Endothelial cell of umbilical vein (primary cell): Measurements from ENCODE around the gene ATXN1. TPM values are rescaled to one million over a fixed set of nuclear protein-coding genes. Genes with fewer than 3 reads are reported as not detected.

Experiments used
- BruUV-seq: library from RNA; stranded (reverse); fragments of 400-500 nt; replicated peaks from 2 replicates; lab custom pipeline; 2021; lab: Mats Ljungman, UMichigan
- CTCF ChIA-PET: fragments of 300-600, 350-600 bp; sonication (Branson Sonifier 250); formaldehyde crosslinking; loops from one replicate; lab custom pipeline; 2021; ENCODE audit warnings: antibody characterized with exemption, inconsistent platforms; lab: Charles Lee
- POLR2A ChIA-PET: fragments of 300-600, 350-600 bp; sonication (Branson Sonifier 250); formaldehyde crosslinking; loops from one replicate; lab custom pipeline; 2021; ENCODE audit warnings: antibody characterized with exemption, inconsistent platforms; lab: Charles Lee
- DNase-seq: peaks from one replicate; pipeline ENCODE4 v3.0.0-alpha.2; 2011; ENCODE audit warnings: low read depth, low spot score
- FAIRE-seq: peaks from 2 replicates; lab custom pipeline; 2011; peaks lifted over from hg19 to GRCh38; lab: Jason Lieb, UNC
- H2AFZ ChIP-seq: 2 replicates; pipeline ENCODE4 v1.6.0; 2012; ENCODE audit warnings: low read depth, low read length, control low read depth, inconsistent platforms
- H3K27ac ChIP-seq: 2 replicates; pipeline ENCODE4 v1.5.1; 2011; ENCODE audit warnings: low read depth, mild to moderate bottlenecking, control low read depth, low read length, moderate library complexity; ENCODE audit not compliant: insufficient read depth
- H3K27me3 ChIP-seq, 2 experiments: 2 replicates each; pipeline versions ENCODE4 v1.6.0 to v1.6.1; 2011; ENCODE audit warnings: low read length in 2 of 2, mixed read lengths in 1 of 2; ENCODE audit not compliant: control insufficient read depth in 2 of 2, insufficient read depth in 2 of 2
- H3K36me3 ChIP-seq, 2 experiments: 2 replicates in 1 of 2; 3 replicates in 1 of 2; pipeline ENCODE4 v1.5.1; 2011; ENCODE audit warnings: low read length in 2 of 2, mild to moderate bottlenecking in 1 of 2, moderate library complexity in 1 of 2; ENCODE audit not compliant: control insufficient read depth in 2 of 2, insufficient read depth in 2 of 2; ENCODE audit errors: extremely low read depth in 1 of 2
- H3K4me1 ChIP-seq: 3 replicates; pipeline ENCODE4 v1.5.1; 2011; ENCODE audit warnings: mild to moderate bottlenecking, low read length; ENCODE audit not compliant: control insufficient read depth, insufficient read depth; ENCODE audit errors: extremely low read depth
- H3K4me2 ChIP-seq: 2 replicates; pipeline ENCODE4 v1.6.1; 2011; ENCODE audit warnings: low read length, control low read depth, mixed read lengths; ENCODE audit not compliant: insufficient read depth
- H3K4me3 ChIP-seq, 3 experiments: fragments of 200-600 bp in 1 of 3; sonication (generic), shearing (Covaris generic) in 1 of 3; replicated peaks in 1 of 3; 2 replicates each; pipeline ENCODE4 v1.5.1; 2011 to 2016; ENCODE audit warnings: control low read depth in 3 of 3, low read length in 3 of 3, mild to moderate bottlenecking in 2 of 3, inconsistent platforms in 1 of 3, low read depth in 1 of 3, moderate library complexity in 1 of 3; ENCODE audit not compliant: insufficient read depth in 1 of 3
- H3K79me2 ChIP-seq: 2 replicates; pipeline ENCODE4 v1.6.0; 2012; ENCODE audit warnings: low read length, inconsistent platforms; ENCODE audit not compliant: control insufficient read depth, insufficient read depth
- H3K9ac ChIP-seq: replicated peaks from 2 replicates; pipeline ENCODE3; 2011; ENCODE audit warnings: low read length, control low read depth; ENCODE audit not compliant: insufficient read depth; ENCODE audit errors: extremely low read depth
- H3K9me1 ChIP-seq: replicated peaks from 3 replicates; pipeline ENCODE4 v1.6.0; 2011; ENCODE audit warnings: mild to moderate bottlenecking, low read length; ENCODE audit not compliant: control insufficient read depth, insufficient read depth; ENCODE audit errors: extremely low read depth
- H3K9me3 ChIP-seq: replicated peaks from 2 replicates; pipeline ENCODE4 v1.5.1; 2012; ENCODE audit warnings: low read length, inconsistent platforms; ENCODE audit not compliant: control insufficient read depth, insufficient read depth
- H4K20me1 ChIP-seq: replicated peaks from 2 replicates; pipeline ENCODE3; 2011; ENCODE audit warnings: mild to moderate bottlenecking, low read length; ENCODE audit not compliant: control insufficient read depth, insufficient read depth; ENCODE audit errors: extremely low read depth
- CTCF ChIP-seq, 2 donors: IDR thresholded peaks; 1 replicate in 1 of 2; 2 replicates in 1 of 2; pipeline ENCODE4 v1.5.1; 2011; ENCODE audit warnings: low read length in 2 of 2, mild to moderate bottlenecking in 2 of 2, moderate library complexity in 2 of 2, control low read depth in 1 of 2, inconsistent platforms in 1 of 2, low read depth in 1 of 2; ENCODE audit not compliant: insufficient read depth in 1 of 2; ENCODE audit errors: extremely low read depth in 1 of 2
- EZH2 ChIP-seq: IDR thresholded peaks from 2 replicates; pipeline ENCODE4 v1.6.1; 2012; ENCODE audit warnings: borderline replicate concordance, low read depth, mild to moderate bottlenecking, moderate library complexity, low read length, inconsistent platforms; ENCODE audit not compliant: severe bottlenecking
- FOS ChIP-seq: IDR thresholded peaks from 2 replicates; pipeline ENCODE4 v1.6.1; 2011; ENCODE audit warnings: mild to moderate bottlenecking, low read length, moderate library complexity, borderline replicate concordance; ENCODE audit not compliant: insufficient read depth
- GATA2 ChIP-seq: IDR thresholded peaks from 2 replicates; pipeline ENCODE4 v1.7.0; 2011; ENCODE audit warnings: low read depth, mild to moderate bottlenecking, moderate library complexity, mixed read lengths, low read length; ENCODE audit not compliant: insufficient read length, insufficient read depth
- JUN ChIP-seq: IDR thresholded peaks from 2 replicates; pipeline ENCODE4 v1.6.1; 2011; ENCODE audit warnings: borderline replicate concordance, low read depth; ENCODE audit not compliant: insufficient read length, insufficient read depth
- MAX ChIP-seq: IDR thresholded peaks from 2 replicates; pipeline ENCODE4 v1.6.1; 2011; ENCODE audit not compliant: insufficient read depth, insufficient read length
- MYC ChIP-seq: IDR thresholded peaks from one replicate; pipeline ENCODE4 v1.6.1; 2011; ENCODE audit warnings: mild to moderate bottlenecking, low read depth, low read length
- POLR2A ChIP-seq: IDR thresholded peaks from 2 replicates; pipeline ENCODE4 v1.6.1; 2012; ENCODE audit warnings: low read depth, mild to moderate bottlenecking, control low read depth, low read length
- POLR2AphosphoS5 ChIP-seq: IDR thresholded peaks from 2 replicates; pipeline ENCODE4 v1.6.1; 2012; ENCODE audit warnings: low read depth, mild to moderate bottlenecking, control low read depth, low read length, moderate library complexity; ENCODE audit not compliant: insufficient read depth
- dilution Hi-C: fragments of 300-500 bp; cut with MboI; formaldehyde crosslinking; loops from one replicate; pipeline ENCODE4 v1.15.0; 2019; ENCODE audit warnings: low sequenced_read_pairs; ENCODE audit not compliant: extremely low pct_ligation_motif_present
- intact Hi-C: fragments of 100-400 bp; cut with micrococcal nuclease; formaldehyde crosslinking; loops from one replicate; pipeline ENCODE4 v1.10.0; 2022
- polyA plus RNA-seq, 4 experiments: library from polyadenylated mRNA; depleted of rRNA in 3 of 4; stranded (reverse) in 3 of 4; unstranded in 1 of 4; fragments of >200 nt; gene quantifications; 2 replicates each; pipeline versions ENCODE4 v1.2.1 to v1.2.3, GENCODE V29; 2011 to 2012; ENCODE audit warnings: missing spikeins in 1 of 4
- total RNA-seq: library from RNA; stranded (reverse); gene quantifications from 2 replicates; pipeline ENCODE4 v1.2.3, GENCODE V29; 2021

ATXN1 gene
- total and polyA plus RNA-seq, 2 donors (not counting 3 experiments of a cell fraction or from before 2014, with no cell fraction given): 16.4 to 33.0 TPM

GRCh38 chr6:16746401-16746800, 14.9 kb downstream of the ATXN1 start:
- intact Hi-C loops: no loop called here
- Histone ChIP-seq H3K4me3 (no peak overlapping the region), H3K27me3 (no peaks in the 10 kb centered on the region), H3K9me3 (no peaks in the 10 kb centered on the region), H4K20me1 (no peaks in the 10 kb centered on the region), H3K36me3 (peaks cover 0 to 5% of the 10 kb centered on the region in 2 experiments), H3K79me2 (peaks cover 32% of the 10 kb centered on the region), H3K4me2 (no peak overlapping the region), H3K4me1 (no peaks in the 10 kb centered on the region), H3K9me1 (no peaks in the 10 kb centered on the region), H3K27ac (no peak overlapping the region), H3K9ac (no peak overlapping the region), H2AFZ (no peak overlapping the region)
- dilution Hi-C loops: no loop called here
- DNase-seq (no peak), FAIRE-seq (no peak)
- no TSS peak for BruUV-seq
- ChIA-PET CTCF (interaction anchor here (3.5 kb wide), 1 partner anchor 17 kb away, joined by 10 read pairs; no protein-coding TSS in a partner anchor), POLR2A (no interaction called here)
- no peak for TF ChIP-seq MAX
- no peak for TF ChIP-seq POLR2AphosphoS5
- no peak for TF ChIP-seq MYC
- no peak for TF ChIP-seq GATA2
- TF ChIP-seq POLR2A: no peak
- TF ChIP-seq JUN: no peak
- no peak for TF ChIP-seq CTCF (IDR thresholded peaks at IDR 0.05; ENCODE audit: extremely low read depth in 1 of 2, insufficient read depth in 1 of 2, low read depth in 1 of 2, low read length in 2 of 2)
- TF ChIP-seq EZH2: no peak
- no peak for TF ChIP-seq FOS
